NCI-H748 treated with DMSO at 0.1 percent for 48 hours (cell line): ENCODE data around the gene SHQ1.
A peak's percentile ranks its signal among the peaks of the same experiment; 100 is the strongest.

Source experiments
- DNase-seq: peaks from one replicate; lab custom pipeline; 2025; lab: John Stamatoyannopoulos, UW

Gene SHQ1

GRCh38 chr3:72847751-72848702 is at the start of gene SHQ1:
Gene SHQ1 (minus strand): TSS chr3:72848445. CDS start chr3:72848340, 105 bp downstream.
- DNase-seq: peak; percentile 63

GRCh38 chr3:72897758-72898007 is 49.4 kb upstream of the SHQ1 start:
- no peak for DNase-seq

- DNase-seq: no peak
These were observed 48.9 kb upstream of the SHQ1 start for GRCh38 chr3:72896996-72897757.

- DNase-seq: no peak
These were observed 46.8 kb upstream of the SHQ1 start for GRCh38 chr3:72894976-72895552.

- no peak for DNase-seq
These were observed 44.6 kb upstream of the SHQ1 start for GRCh38 chr3:72892870-72893269.

- DNase-seq: no peak
These were observed 44.0 kb upstream of the SHQ1 start for GRCh38 chr3:72892081-72892775.

- peak; percentile 29 for DNase-seq
These were observed 43.0 kb upstream of the SHQ1 start for GRCh38 chr3:72891053-72891855.

- DNase-seq: no peak
These were observed 42.1 kb upstream of the SHQ1 start for GRCh38 chr3:72890166-72890925.

GRCh38 chr3:72889310-72890165 is 41.3 kb upstream of the SHQ1 start:
- no peak for DNase-seq

- peak; percentile 6 for DNase-seq
These were observed 40.5 kb upstream of the SHQ1 start for GRCh38 chr3:72888546-72889309.

- DNase-seq: peak; percentile 27
These were observed 39.7 kb upstream of the SHQ1 start, which contains the start of gene GXYLT2 for GRCh38 chr3:72887705-72888545. Gene GXYLT2 (plus strand): TSS chr3:72888046. CDS start chr3:72888234, 188 bp downstream.

- DNase-seq: no peak
These were observed 39.1 kb upstream of the SHQ1 start for GRCh38 chr3:72887343-72887704.

- no peak for DNase-seq
These were observed 23.9 kb upstream of the SHQ1 start for GRCh38 chr3:72872183-72872582.

GRCh38 chr3:72862314-72863090 is 14.3 kb upstream of the SHQ1 start:
- no peak for DNase-seq

GRCh38 chr3:72860846-72861245 is 12.6 kb upstream of the SHQ1 start:
- DNase-seq: no peak

GRCh38 chr3:72860053-72860452 is 11.8 kb upstream of the SHQ1 start:
- DNase-seq: no peak

GRCh38 chr3:72855001-72855400 is 6.8 kb upstream of the SHQ1 start:
- no peak for DNase-seq
